Heart left ventricle (tissue), 13 donors: ENCODE measurements around the gene GATA6.

Experiments used
- CTCF ChIP-seq, 12 donors: fragments of 200-600 bp; sonication (generic) in 4 of 12; IDR thresholded peaks; one replicate each; pipeline versions ENCODE4 v1.5.0 to v1.8.0; 2018 to 2022; ENCODE audit warnings: antibody characterized with exemption in 12 of 12, mild to moderate bottlenecking in 5 of 12
- POLR2A ChIP-seq, 2 donors: fragments of 450-650 bp; IDR thresholded peaks; one replicate each; pipeline ENCODE4 v1.6.1; 2017; ENCODE audit warnings: antibody characterized with exemption in 2 of 2, mild to moderate bottlenecking in 2 of 2, moderate library complexity in 2 of 2
- donor health status: ischemic (EF 13 %, LVEDD 7.1; RV severe dilation, severe dysfunction).
- donor health status: DM: no; HTN: yes; CAD: no.
- donor health status: DM: no; HTN: no; CAD: no.
- donor health status: ischemic (EF 25% LVEDD 6.9; RV normal size, moderate dysfunction).
- donor health status: ischemic (EF 25% LVEDD 5.7; RV mildly dilated, moderate dysfunction).
- donor health status: ischemic (EF 35%, LVEDD 5.7; RV mildly dilated, moderate dysfunction).
- donor health status: nonischemic (EF 11% LVEDD 7.7; RV severe dilation, severe dysfunction).
- donor health status: DM: yes; HTN: yes; CAD: no.
- donor health status: PGD.
- donor health status: ischemic (EF 29% LVEDD 5.4; RV normal size, mild dysfunction).
- donor health status: nonischemic (EF 23%, LVEDD 6.1; RV moderate dilation, normal function).

GRCh38 chr18:22233266-22233665 lies 63.9 kb downstream of the GATA6 start:
- TF ChIP-seq POLR2A (IDR thresholded peaks at IDR 0.05) (no peak), CTCF (IDR thresholded peaks at IDR 0.05) (no peak)
